Brain pericyte (primary cell): ENCODE results near the gene DCHS1.

Experiments
- DNase-seq: peaks from one replicate; pipeline ENCODE4 v3.0.0-alpha.2; 2012; ENCODE audit warnings: low read depth, low spot score

Gene DCHS1

GRCh38 chr11:6628526-6628925 is 27.1 kb downstream of the DCHS1 start:
- no peak for DNase-seq

- no peak for DNase-seq
Measured at GRCh38 chr11:6627762-6628241, 27.8 kb downstream of the DCHS1 start.

GRCh38 chr11:6626971-6627761 is 28.4 kb downstream of the DCHS1 start:
- DNase-seq = no peak

GRCh38 chr11:6625832-6626420 is 29.7 kb downstream of the DCHS1 start:
- DNase-seq = no peak

- no peak for DNase-seq
Measured at GRCh38 chr11:6625156-6625831, 30.3 kb downstream of the DCHS1 start.

GRCh38 chr11:6623391-6624363 is 31.9 kb downstream of the DCHS1 start:
- no peak for DNase-seq

- DNase-seq = no peak
Measured at GRCh38 chr11:6622261-6623171, 33.1 kb downstream of the DCHS1 start.

GRCh38 chr11:6621711-6622211 is 33.8 kb downstream of the DCHS1 start:
- DNase-seq = no peak

- DNase-seq = no peak
Measured at GRCh38 chr11:6620636-6621035, 35.0 kb downstream of the DCHS1 start.

- peak; percentile 83 for DNase-seq
Measured at GRCh38 chr11:6619004-6619745, 36.4 kb downstream of the DCHS1 start, which contains the start of gene TPP1. TPP1 (minus strand) TSS chr11:6619422; CDS start chr11:6619400, 22 bp downstream.

GRCh38 chr11:6618117-6619003 is 37.2 kb downstream of the DCHS1 start:
- DNase-seq = no peak

GRCh38 chr11:6617315-6617781 is 38.3 kb downstream of the DCHS1 start:
- DNase-seq = no peak

- no peak for DNase-seq
Measured at GRCh38 chr11:6616596-6617250, 38.9 kb downstream of the DCHS1 start.

GRCh38 chr11:6615882-6616585 is 39.6 kb downstream of the DCHS1 start:
- no peak for DNase-seq

GRCh38 chr11:6615046-6615445 is 40.6 kb downstream of the DCHS1 start:
- no peak for DNase-seq

- no peak for DNase-seq
Measured at GRCh38 chr11:6614446-6614845, 41.2 kb downstream of the DCHS1 start.

GRCh38 chr11:6613496-6613895 is 42.1 kb downstream of the DCHS1 start:
- no peak for DNase-seq
